ENCODE data around the gene DEPP1.

DEPP1 gene

DNA sequence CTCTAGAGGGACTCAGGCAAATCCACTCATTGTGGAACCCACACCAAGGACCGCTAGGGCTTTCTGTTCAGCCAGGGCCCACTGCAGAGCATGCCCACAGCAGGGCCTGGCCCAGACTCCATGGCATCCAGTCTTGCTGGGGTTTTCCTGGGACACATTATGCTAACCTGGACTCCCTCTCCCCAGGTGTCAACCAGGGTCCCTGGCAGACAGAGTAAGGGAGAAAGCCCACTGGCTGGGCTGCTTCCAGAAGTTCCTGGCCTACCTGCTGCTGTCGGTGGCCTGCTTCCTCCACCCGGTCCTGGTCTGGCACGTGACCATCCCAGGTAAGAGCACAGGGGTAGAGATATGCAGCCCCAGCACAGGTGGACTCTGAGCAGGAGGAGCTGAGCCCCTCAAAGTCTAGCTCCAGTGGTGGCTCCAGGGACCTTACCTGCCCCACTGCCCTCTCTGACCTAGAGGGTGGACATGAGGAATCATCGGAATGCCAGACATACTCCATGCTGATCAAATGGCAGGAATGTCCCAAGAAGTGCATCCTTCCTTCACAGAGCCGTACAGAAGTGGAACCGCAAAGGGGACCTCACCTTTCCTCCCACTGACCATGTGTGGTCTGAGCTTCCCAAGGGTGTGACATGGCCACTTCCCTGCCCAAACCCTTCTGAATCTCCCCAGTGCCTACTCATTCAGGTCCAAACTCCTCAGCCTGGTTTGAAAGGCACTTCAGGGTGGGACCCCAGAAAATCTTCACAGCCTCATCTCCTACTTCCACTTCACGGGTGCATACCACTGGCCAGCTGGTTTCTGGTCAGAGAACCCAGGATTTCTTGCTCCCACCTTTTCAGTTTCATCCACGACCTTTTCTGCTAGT is 44.9 kb downstream of the DEPP1 start:
- DNase-seq (ENCODE audit: low read depth), result no peak

DNA sequence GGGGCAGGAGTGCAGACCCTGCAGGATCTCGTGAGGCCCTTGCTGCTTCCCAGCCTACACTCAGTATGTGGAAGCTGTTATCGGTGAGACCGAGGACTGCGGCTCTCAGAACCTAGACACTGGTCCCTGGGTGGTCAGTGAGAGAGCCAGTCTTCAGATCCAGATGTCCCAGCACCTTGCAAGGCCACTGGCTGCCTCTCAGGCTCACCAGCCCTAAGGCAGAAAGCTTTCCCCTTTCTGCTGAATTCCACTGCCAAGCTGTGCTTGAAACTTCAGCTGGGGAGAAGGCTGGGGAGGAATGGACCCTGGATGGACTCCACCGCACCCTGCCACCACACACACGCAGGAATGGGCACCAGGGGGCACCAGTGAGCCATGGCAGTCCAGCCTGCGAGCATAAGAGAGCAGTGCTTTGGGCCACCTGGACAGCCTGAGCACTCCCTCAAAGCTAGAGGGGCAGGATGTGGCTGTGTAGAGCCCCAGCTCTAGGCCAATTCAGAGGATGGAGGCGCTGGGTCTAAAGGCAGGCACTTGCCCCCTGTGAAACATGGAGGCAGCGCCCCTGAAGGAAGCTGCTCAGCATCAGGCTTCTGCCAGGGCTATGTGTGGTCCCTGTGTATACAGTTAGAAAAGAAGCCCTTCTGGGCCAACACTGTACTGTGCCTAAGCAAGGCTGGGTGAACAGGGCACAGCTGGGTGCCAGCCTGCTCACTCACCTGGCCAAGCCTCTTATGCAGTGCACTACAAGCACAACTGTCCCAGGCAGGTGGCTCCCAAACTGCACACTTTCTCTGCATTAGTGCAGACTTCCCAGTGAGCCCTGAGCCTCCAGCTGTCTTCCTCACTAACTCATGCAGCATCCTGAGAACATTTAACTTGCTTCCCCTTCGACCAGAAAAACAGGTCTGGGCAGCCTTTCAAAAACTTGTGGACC is 45.8 kb downstream of the DEPP1 start:
- peak; percentile 43 for DNase-seq (ENCODE audit: low read depth)

DNA sequence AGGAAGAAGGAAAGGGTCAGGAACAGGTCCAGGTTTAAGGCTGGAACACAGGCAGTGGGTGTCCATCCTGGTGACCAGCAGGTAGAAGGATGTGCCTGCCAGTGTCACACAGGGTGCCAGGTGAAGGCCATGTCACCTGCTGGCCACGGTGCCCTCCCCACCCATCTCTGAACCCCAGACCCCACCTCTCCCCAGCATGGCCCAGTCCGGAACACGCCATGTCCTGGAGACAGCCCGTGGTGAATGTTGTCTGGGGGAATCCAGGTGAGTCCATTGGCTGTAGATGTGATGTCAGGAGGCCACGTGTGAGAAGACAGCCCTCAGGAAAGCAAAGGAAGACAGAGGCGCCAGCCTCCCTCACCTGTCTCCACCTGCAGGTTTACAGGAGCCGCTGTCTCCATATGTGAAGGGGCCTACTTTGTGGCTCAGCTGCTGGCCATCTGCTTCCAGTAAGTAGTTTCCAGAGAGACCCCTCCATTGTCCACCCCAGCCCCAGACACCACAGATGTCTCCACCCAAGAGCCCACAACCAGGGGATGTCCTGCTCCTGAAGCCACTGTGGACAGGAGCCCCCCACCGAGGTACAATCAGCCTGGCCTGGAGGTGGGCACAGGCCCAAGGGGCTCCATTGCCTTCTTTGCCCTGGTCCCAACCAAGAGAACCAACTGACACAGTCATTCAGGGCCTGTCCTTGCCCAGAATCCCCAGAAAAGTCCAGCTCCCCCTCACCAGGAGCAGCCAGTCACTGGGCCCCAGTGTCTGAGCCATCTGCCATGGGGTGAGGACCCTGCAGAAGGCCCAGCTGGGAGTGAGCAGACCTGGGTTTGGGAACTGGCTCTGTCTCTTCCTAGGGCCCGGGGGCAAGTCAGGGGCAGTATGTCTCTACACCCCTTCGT is 46.7 kb downstream of the DEPP1 start:
- DNase-seq (ENCODE audit: low read depth), result no peak

DNA sequence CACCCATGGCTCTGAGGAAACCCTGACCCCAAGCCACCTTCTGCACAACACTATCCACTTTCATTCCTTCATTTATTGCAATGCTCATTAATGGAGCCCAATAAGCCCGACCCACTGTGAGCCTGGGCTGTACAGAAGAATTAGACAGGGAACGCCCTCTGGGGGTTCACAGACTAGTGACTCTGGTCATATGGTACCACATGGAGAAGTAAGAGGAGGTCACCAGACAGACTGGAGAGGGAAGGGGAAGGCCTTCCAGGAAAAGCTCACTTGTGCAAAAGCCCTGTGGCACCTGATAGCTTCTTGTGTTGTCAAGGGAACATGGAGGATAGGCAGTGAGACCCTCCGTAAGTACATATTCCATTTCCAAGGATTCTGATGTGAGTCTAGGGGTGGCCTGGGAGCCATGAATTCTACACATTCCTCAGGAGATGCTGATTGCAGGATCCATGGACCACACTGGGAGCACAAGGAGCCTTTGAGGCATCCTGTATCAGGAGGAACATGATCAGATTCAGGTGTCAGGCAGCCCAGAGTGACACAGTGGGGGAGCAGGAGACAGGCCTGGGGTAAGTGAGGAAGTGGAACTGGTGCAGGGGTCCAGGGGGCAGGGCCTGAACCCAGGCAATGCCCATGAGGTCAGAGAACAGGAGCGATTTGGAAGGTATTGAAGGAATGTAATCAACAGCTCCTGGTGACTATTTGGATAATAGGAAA is 47.5 kb downstream of the DEPP1 start:
- DNase-seq (ENCODE audit: low read depth), result no peak

DNA sequence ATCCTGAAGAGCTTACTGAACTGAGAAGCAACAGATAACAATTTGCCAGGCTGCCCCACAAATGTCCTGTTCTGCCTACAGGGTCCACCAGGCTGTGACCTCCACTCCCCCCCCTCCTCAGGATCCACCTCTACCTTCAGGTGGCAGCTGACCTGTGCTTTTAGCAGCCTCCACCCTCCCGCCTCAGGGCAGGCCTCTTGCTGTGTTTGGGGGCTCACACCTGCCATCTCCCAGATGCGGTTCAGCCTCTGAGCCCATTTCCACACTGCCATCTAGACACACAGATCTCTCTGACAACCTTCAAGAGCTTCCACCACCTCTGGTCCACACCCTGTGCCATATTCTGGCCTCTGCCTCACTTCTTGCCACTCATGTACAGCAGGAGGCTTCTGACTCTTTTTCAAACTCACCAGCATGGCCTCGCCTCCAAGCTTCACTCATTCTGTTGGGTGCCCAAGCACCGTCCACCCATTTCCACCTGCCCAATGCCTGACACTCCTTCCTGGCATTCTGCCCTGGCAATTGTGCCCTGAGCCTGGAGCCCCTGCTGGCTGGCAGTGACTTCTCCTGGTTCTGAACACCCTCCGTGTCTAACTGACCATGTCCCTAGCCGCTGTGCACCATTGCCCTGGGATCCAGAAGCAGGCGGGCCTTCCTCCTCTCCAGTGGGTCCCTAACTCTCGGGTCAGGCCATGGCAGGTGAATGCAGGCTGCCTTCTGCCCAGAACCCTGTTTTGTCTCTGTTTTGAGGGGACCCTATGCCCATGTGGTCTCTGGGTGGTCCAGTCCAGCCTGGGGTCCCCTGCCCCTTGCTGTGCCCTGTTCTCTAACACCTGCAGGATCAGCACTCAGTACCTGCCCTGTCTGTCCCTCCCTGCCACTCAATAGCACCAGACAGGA is 49.0 kb downstream of the DEPP1 start:
- no peak for DNase-seq (ENCODE audit: low read depth)

DNA sequence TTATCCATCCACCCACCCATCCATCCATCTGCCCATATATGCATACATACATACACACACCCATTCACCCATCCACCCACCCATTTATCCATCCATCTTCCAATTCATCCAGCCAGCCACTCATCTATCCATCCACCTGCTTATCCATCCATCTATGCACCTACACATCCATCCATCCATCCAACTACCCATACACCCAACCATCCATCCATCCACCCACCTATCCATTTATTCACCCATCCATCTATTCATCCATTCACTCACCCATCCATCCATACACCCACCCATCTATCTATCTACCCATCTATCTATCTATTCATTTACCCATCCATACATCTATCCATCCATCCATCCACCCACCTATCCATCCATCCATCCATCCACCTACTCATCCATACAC is 50.1 kb downstream of the DEPP1 start:
- no peak for DNase-seq (ENCODE audit: low read depth)

DNA sequence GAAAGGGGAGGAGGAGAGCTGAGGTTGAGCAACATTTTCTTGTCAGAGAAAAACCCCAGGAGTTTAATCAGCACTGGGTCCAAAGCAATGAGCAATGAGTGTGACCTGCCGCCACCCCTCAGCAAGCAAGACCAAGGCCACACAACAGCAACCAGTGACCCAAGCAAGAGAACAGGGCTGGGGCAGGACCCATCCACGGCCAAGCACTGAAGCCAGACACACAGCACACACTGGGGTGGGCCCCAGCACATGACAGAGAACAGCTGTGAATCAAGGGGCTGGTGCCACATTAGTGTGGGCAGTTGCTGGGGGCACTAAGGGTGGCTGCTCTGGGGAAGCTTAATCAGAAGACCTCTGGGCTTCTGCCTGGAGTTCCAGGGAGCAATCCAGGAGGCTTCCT is 51.3 kb downstream of the DEPP1 start:
- DNase-seq (ENCODE audit: low read depth), result no peak

DNA sequence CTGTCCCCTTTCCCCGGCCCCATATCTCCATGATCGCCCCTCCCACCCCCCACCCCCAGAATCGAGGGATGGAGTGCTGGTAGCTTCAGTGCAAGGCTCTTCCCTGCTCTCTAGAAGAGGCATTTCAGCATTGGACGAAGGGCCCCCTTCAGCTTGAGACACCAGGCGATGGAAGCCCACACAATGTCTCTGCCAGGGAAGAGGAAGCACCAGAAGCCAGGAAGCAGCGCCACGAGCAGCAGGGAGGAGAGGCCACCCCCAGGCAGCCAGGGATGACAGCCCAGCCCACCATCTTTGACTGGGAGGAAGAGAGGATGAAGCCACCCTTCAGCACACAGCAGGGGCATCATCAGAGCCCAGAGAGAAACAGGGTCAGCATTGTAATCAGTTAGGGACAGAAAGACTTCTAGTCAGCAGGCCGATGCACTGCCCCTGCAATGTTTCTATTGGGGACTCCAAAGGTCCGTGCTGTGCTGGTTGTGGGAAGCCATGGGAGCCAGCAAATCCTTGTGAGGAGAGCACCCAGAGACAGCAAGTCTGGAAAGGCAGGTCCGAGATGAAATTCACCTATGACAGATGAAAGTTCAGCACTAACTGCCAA is 51.8 kb downstream of the DEPP1 start:
- DNase-seq (ENCODE audit: low read depth), result no peak

All from stromal cell of bone marrow (primary cell).